Measurements from ENCODE around the gene SMC6.

The SMC6 gene

GRCh38 chr2:17644997-17645720 is 108.5 kb downstream of the SMC6 start:
- DNase-seq: no peak

- DNase-seq: no peak
Observed at GRCh38 chr2:17643031-17643615, 110.5 kb downstream of the SMC6 start.

- no peak for DNase-seq
Observed at GRCh38 chr2:17640406-17640805, 113.2 kb downstream of the SMC6 start.

GRCh38 chr2:17638196-17638743 is 115.3 kb downstream of the SMC6 start:
- no peak for DNase-seq

GRCh38 chr2:17637131-17637906 is 116.3 kb downstream of the SMC6 start:
- no peak for DNase-seq

- DNase-seq: no peak
Observed at GRCh38 chr2:17636257-17636656, 117.4 kb downstream of the SMC6 start.

GRCh38 chr2:17634997-17635396 is 118.6 kb downstream of the SMC6 start:
- DNase-seq: no peak

- DNase-seq: no peak
Observed at GRCh38 chr2:17630089-17630488, 123.5 kb downstream of the SMC6 start.

GRCh38 chr2:17628349-17629261 is 125.0 kb downstream of the SMC6 start:
- no peak for DNase-seq

GRCh38 chr2:17627434-17627833 is 126.2 kb downstream of the SMC6 start:
- no peak for DNase-seq

GRCh38 chr2:17626986-17627385 is 126.6 kb downstream of the SMC6 start:
- no peak for DNase-seq

GRCh38 chr2:17625446-17625845 is 128.2 kb downstream of the SMC6 start:
- DNase-seq: no peak

GRCh38 chr2:17621781-17622180 is 131.8 kb downstream of the SMC6 start:
- no peak for DNase-seq

GRCh38 chr2:17620841-17621240 is 132.8 kb downstream of the SMC6 start:
- DNase-seq: no peak

GRCh38 chr2:17620280-17620679 is 133.3 kb downstream of the SMC6 start:
- no peak for DNase-seq

- DNase-seq: no peak
Observed at GRCh38 chr2:17617955-17618354, 135.7 kb downstream of the SMC6 start.

GRCh38 chr2:17617516-17617915 is 136.1 kb downstream of the SMC6 start:
- no peak for DNase-seq

- no peak for DNase-seq
Observed at GRCh38 chr2:17616405-17616804, 137.2 kb downstream of the SMC6 start.

GRCh38 chr2:17615728-17616351 is 137.8 kb downstream of the SMC6 start:
- DNase-seq: no peak

- DNase-seq: no peak
Observed at GRCh38 chr2:17615147-17615546, 138.5 kb downstream of the SMC6 start.

- DNase-seq: no peak
Observed at GRCh38 chr2:17614174-17614930, 139.3 kb downstream of the SMC6 start.

Data from DMS153 (cell line).